Sigmoid colon (tissue), 4 donors: Measurements from ENCODE around the gene ZC3H6.

Source experiments
- EP300 ChIP-seq, 4 donors: sonication (generic); formaldehyde crosslinking; IDR thresholded peaks; one replicate each; pipeline ENCODE4 v1.6.1; 2017; ENCODE audit warnings: antibody characterized with exemption in 4 of 4
- POLR2A ChIP-seq, 2 donors: fragments of 450-650 bp; IDR thresholded peaks; one replicate each; pipeline ENCODE4 v1.6.1; 2016; ENCODE audit warnings: antibody characterized with exemption in 2 of 2, mild to moderate bottlenecking in 2 of 2, moderate library complexity in 2 of 2
- POLR2AphosphoS5 ChIP-seq, 4 donors: sonication (generic); formaldehyde crosslinking; IDR thresholded peaks; one replicate each; pipeline ENCODE4 v1.6.1; 2017; ENCODE audit warnings: antibody characterized with exemption in 4 of 4
- TF ChIP-seq, protein P1 (sequence below), 4 experiments: fragments of 450-650 bp in 3 of 4; fragments of 200-600 bp in 1 of 4; IDR thresholded peaks; one replicate each; pipeline ENCODE4 v1.5.1; 2016 to 2019; ENCODE audit warnings: antibody characterized with exemption in 4 of 4, mild to moderate bottlenecking in 3 of 4, moderate library complexity in 2 of 4

DNA sequence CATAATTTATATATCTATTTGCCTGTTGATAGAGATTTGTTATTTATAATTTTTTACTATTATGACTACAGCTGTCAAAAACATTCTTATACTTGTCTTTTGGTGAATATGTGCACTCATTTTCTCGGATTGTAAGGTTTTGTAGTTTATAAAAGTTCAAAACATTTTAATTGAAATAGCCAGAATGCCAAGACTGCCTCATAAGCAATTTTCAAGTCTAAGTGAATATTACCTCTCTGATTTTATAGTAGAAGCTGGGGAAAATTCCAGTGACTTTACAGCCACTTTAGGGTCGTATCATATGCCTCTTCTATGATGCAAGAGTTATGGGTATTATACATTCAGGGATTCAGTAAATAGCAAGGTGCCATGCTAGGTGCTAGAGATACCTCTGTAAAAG lies 21.0 kb downstream of the ZC3H6 start:
- TF ChIP-seq POLR2A (IDR thresholded peaks at IDR 0.05) (no peak), POLR2AphosphoS5 (IDR thresholded peaks at IDR 0.05) (no peak), EP300 (IDR thresholded peaks at IDR 0.05) (no peak)
- TF ChIP-seq, protein P1, sequence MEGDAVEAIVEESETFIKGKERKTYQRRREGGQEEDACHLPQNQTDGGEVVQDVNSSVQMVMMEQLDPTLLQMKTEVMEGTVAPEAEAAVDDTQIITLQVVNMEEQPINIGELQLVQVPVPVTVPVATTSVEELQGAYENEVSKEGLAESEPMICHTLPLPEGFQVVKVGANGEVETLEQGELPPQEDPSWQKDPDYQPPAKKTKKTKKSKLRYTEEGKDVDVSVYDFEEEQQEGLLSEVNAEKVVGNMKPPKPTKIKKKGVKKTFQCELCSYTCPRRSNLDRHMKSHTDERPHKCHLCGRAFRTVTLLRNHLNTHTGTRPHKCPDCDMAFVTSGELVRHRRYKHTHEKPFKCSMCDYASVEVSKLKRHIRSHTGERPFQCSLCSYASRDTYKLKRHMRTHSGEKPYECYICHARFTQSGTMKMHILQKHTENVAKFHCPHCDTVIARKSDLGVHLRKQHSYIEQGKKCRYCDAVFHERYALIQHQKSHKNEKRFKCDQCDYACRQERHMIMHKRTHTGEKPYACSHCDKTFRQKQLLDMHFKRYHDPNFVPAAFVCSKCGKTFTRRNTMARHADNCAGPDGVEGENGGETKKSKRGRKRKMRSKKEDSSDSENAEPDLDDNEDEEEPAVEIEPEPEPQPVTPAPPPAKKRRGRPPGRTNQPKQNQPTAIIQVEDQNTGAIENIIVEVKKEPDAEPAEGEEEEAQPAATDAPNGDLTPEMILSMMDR (IDR thresholded peaks at IDR 0.05): no peak
